H9 (cell line): ENCODE data around the gene LMF1. TPM values are rescaled to one million over a fixed set of nuclear protein-coding genes. Genes with fewer than 3 reads are reported as not detected.

ENCODE experiments used
- DNase-seq: peaks from one replicate; pipeline ENCODE4 v3.0.0-alpha.2; 2017
- H2AFZ ChIP-seq: one replicate; pipeline ENCODE4 v1.6.1; 2013; ENCODE audit warnings: mild to moderate bottlenecking, low read length, control low read depth, moderate library complexity
- H2AK5ac ChIP-seq: 2 replicates; pipeline ENCODE4 v1.6.1; 2013; ENCODE audit warnings: low read length, control low read depth, mixed read lengths; ENCODE audit not compliant: insufficient read length
- H2BK120ac ChIP-seq: one replicate; pipeline ENCODE4 v1.6.1; 2013; ENCODE audit warnings: low read depth, mild to moderate bottlenecking, low read length, control low read depth, inconsistent platforms; ENCODE audit not compliant: poor library complexity, severe bottlenecking
- H2BK12ac ChIP-seq: 2 replicates; pipeline ENCODE4 v1.6.1; 2013; ENCODE audit warnings: low read length, control low read depth, mixed read lengths, low read depth; ENCODE audit not compliant: insufficient read length
- H2BK15ac ChIP-seq: 2 replicates; pipeline ENCODE4 v1.6.1; 2013; ENCODE audit warnings: low read depth, low read length, control low read depth
- H2BK20ac ChIP-seq: one replicate; pipeline ENCODE4 v1.6.1; 2013; ENCODE audit warnings: low read depth, mild to moderate bottlenecking, low read length, control low read depth, inconsistent platforms; ENCODE audit not compliant: poor library complexity, severe bottlenecking
- H2BK5ac ChIP-seq: 2 replicates; pipeline ENCODE4 v1.6.1; 2013; ENCODE audit warnings: low read length, control low read depth, mixed read lengths; ENCODE audit not compliant: insufficient read length
- H3K14ac ChIP-seq: 2 replicates; pipeline ENCODE4 v1.6.1; 2013; ENCODE audit warnings: low read length, control low read depth; ENCODE audit not compliant: insufficient read depth
- H3K18ac ChIP-seq: 2 replicates; pipeline ENCODE4 v1.6.1; 2013; ENCODE audit warnings: low read depth, mild to moderate bottlenecking, mixed read lengths, low read length, control low read depth; ENCODE audit not compliant: insufficient read length
- H3K23ac ChIP-seq: 2 replicates; pipeline ENCODE4 v1.6.1; 2013; ENCODE audit warnings: low read length, control low read depth, mixed read lengths, low read depth; ENCODE audit not compliant: insufficient read length
- H3K23me2 ChIP-seq: 2 replicates; pipeline ENCODE4 v1.6.1; 2013; ENCODE audit warnings: low read depth, mild to moderate bottlenecking, mixed read lengths, low read length, control low read depth; ENCODE audit not compliant: insufficient read length, poor library complexity, severe bottlenecking
- H3K27ac ChIP-seq: 2 replicates; pipeline ENCODE4 v1.5.1; 2013; ENCODE audit warnings: low read length, control low read depth, mixed read lengths, low read depth; ENCODE audit not compliant: insufficient read length
- H3K27me3 ChIP-seq: 2 replicates; pipeline ENCODE4 v1.6.1; 2013; ENCODE audit warnings: low read length, control low read depth, inconsistent platforms; ENCODE audit not compliant: insufficient read depth
- H3K4ac ChIP-seq: 2 replicates; pipeline ENCODE4 v1.6.1; 2013; ENCODE audit warnings: low read depth, mild to moderate bottlenecking, control low read depth, inconsistent platforms, low read length, moderate library complexity
- H3K4me1 ChIP-seq: 2 replicates; pipeline ENCODE4 v1.6.1; 2013; ENCODE audit warnings: low read length, control low read depth, inconsistent platforms; ENCODE audit not compliant: insufficient read depth
- H3K4me2 ChIP-seq: 2 replicates; pipeline ENCODE4 v1.6.1; 2013; ENCODE audit warnings: low read length, control low read depth, mixed read lengths; ENCODE audit not compliant: insufficient read length, insufficient read depth
- H3K56ac ChIP-seq: 2 replicates; pipeline ENCODE4 v1.6.1; 2013; ENCODE audit warnings: low read depth, mild to moderate bottlenecking, mixed read lengths, low read length, control low read depth; ENCODE audit not compliant: insufficient read length
- H3K79me1 ChIP-seq: 2 replicates; pipeline ENCODE4 v1.6.1; 2013; ENCODE audit warnings: low read depth, mild to moderate bottlenecking, moderate library complexity, low read length, control low read depth, inconsistent platforms; ENCODE audit not compliant: insufficient read depth, poor library complexity, severe bottlenecking
- H3K79me2 ChIP-seq: 2 replicates; pipeline ENCODE4 v1.6.1; 2013; ENCODE audit warnings: low read length, control low read depth, inconsistent platforms; ENCODE audit not compliant: insufficient read depth
- H3K9ac ChIP-seq: 2 replicates; pipeline ENCODE4 v1.6.1; 2013; ENCODE audit warnings: low read length, control low read depth, mixed read lengths; ENCODE audit not compliant: insufficient read length; ENCODE audit errors: extremely low read depth
- H3K9me3 ChIP-seq: one replicate; pipeline ENCODE4 v1.6.1; 2013; ENCODE audit warnings: low read depth, low read length, inconsistent platforms; ENCODE audit not compliant: control insufficient read depth
- H3T11ph ChIP-seq: one replicate; pipeline ENCODE4 v1.6.1; 2013; ENCODE audit warnings: mild to moderate bottlenecking, low read length, control low read depth, inconsistent platforms
- H4K20me1 ChIP-seq: one replicate; pipeline ENCODE4 v1.6.1; 2013; ENCODE audit not compliant: control insufficient read depth, insufficient read length, insufficient read depth
- H4K5ac ChIP-seq: 2 replicates; pipeline ENCODE4 v1.6.1; 2013; ENCODE audit warnings: low read depth, mild to moderate bottlenecking, mixed read lengths, low read length, control low read depth; ENCODE audit not compliant: insufficient read length
- H4K8ac ChIP-seq: replicated peaks from 2 replicates; pipeline ENCODE4 v1.6.1; 2013; ENCODE audit warnings: low read length, control low read depth, mixed read lengths, low read depth; ENCODE audit not compliant: insufficient read length
- H4K91ac ChIP-seq: 2 replicates; pipeline ENCODE4 v1.6.1; 2013; ENCODE audit warnings: low read depth, mild to moderate bottlenecking, moderate library complexity, mixed read lengths, low read length, control low read depth; ENCODE audit not compliant: insufficient read length
- H3K27ac Mint-ChIP-seq, 3 experiments: 2 replicates in 2 of 3; 3 replicates in 1 of 3; pipeline ENCODE4 v1.8.0; 2020 to 2021; ENCODE audit warnings: mixed read lengths in 3 of 3, mild to moderate bottlenecking in 1 of 3, moderate library complexity in 1 of 3
- H3K27me3 Mint-ChIP-seq: 2 replicates; pipeline ENCODE4 v1.8.0; 2021; ENCODE audit warnings: low read depth, mild to moderate bottlenecking, moderate library complexity, mixed read lengths
- H3K36me3 Mint-ChIP-seq, 3 experiments: 2 replicates in 2 of 3; 3 replicates in 1 of 3; pipeline ENCODE4 v1.8.0; 2020 to 2021; ENCODE audit warnings: low read depth in 3 of 3, mixed read lengths in 3 of 3; ENCODE audit not compliant: insufficient read depth in 1 of 3
- H3K4me1 Mint-ChIP-seq, 2 experiments: 2 replicates each; pipeline ENCODE4 v1.8.0; 2020; ENCODE audit warnings: mixed read lengths in 2 of 2
- H3K4me3 Mint-ChIP-seq, 2 experiments: 2 replicates in 1 of 2; 3 replicates in 1 of 2; pipeline ENCODE4 v1.8.0; 2020 to 2021; ENCODE audit warnings: mild to moderate bottlenecking in 2 of 2, mixed read lengths in 2 of 2, moderate library complexity in 1 of 2
- H3K9me3 Mint-ChIP-seq, 2 experiments: 2 replicates in 1 of 2; 3 replicates in 1 of 2; pipeline ENCODE4 v1.8.0; 2020; ENCODE audit warnings: mild to moderate bottlenecking in 2 of 2, mixed read lengths in 2 of 2, moderate library complexity in 1 of 2
- WGBS: extraction: QIAGEN DNeasy Blood & Tissue Kit; methylation state at CpG from one replicate; pipeline ENCODE4 v1.1.7; 2013; ENCODE audit warnings: missing lambda C conversion rate, low lambda C conversion rate, mixed read lengths; ENCODE audit not compliant: insufficient read length; ENCODE audit errors: extremely low coverage; 5-methylcytosine and 5-hydroxymethylcytosine counted together
- total RNA-seq: library from RNA; stranded (reverse); gene quantifications from 2 replicates; pipeline ENCODE4 v1.2.1, GENCODE V29; 2021
- TF ChIP-seq, protein P1 (sequence below): fragments of 200-600 bp; sonication (generic); conservative IDR thresholded peaks from 3 replicates; pipeline ENCODE4 v1.8.0; 2021; ENCODE audit warnings: antibody characterized with exemption, mild to moderate bottlenecking

LMF1 gene
- total RNA-seq, 1 experiment from 2014 or later = 7.1 TPM

DNA sequence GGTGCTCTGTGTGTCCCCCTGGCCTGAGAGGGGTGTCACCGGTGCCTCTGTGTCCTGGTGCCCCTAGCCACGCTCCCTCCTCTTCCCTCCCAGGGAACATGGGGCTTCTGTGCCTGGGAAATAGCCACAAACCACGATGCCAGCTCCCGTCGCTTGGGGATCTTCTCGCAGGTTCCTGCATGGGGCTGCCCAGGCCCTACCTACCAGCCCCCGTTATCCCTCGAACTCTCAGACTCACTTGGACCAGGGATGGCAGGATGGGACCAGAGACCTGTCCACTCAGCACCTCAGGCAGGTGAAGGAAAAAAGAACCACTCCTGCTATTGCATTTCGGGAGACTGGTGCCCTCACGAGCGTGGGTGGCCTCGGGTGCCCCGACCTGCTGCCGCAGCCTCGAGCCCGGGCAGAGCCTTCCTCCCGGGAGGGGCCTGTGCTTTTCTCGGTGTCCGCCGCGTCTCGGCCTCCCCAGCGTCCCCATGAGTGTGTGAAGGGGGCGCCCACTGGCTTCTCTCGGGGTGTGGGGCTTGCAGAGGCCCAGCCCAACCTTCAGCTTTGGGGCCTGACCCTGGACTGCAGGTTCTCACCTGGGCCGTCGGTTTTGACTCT, 129.2 kb downstream of the LMF1 start:
- Histone ChIP-seq H2BK5ac (no peak overlapping the region), H3K27ac (no peak overlapping the region), H3K4ac (no peak overlapping the region), H4K91ac (no peak overlapping the region), H4K8ac (no peak overlapping the region), H3K4me1 (no peaks in the 10 kb centered on the region), H4K20me1 (no peaks in the 10 kb centered on the region), H3K4me2 (no peak overlapping the region), H3K9ac (no peak overlapping the region), H3K9me3 (no peaks in the 10 kb centered on the region), H3K27me3 (no peaks in the 10 kb centered on the region), H3K18ac (no peak overlapping the region), H3K56ac (no peak overlapping the region), H2BK120ac (no peak overlapping the region), H3T11ph (no peak overlapping the region), H3K14ac (no peak overlapping the region; the same call in 1 of the 2 replicates), H2BK20ac (no peak overlapping the region), H2AK5ac (no peak overlapping the region), H3K23me2 (no peaks in the 10 kb centered on the region), H2BK15ac (no peak overlapping the region), H2AFZ (no peak overlapping the region), H3K23ac (no peak overlapping the region), H3K79me2 (no peaks in the 10 kb centered on the region), H2BK12ac (no peak overlapping the region), H4K5ac (no peak overlapping the region), H3K79me1 (no peaks in the 10 kb centered on the region)
- Mint-ChIP-seq H3K27ac (no peak overlapping the region), H3K4me1 (peaks cover 2 to 3% of the 10 kb centered on the region in 2 experiments; a peak in 2 of 4 replicates), H3K27me3 (peaks cover 9% of the 10 kb centered on the region), H3K36me3 (peaks cover 0 to 5% (median 0%) of the 10 kb centered on the region in 3 experiments; a peak in 1 of 7 replicates), H3K9me3 (peaks cover 10 to 15% of the 10 kb centered on the region in 2 experiments), H3K4me3 (no peak overlapping the region)
- DNase-seq = no peak
- no CpG with 5 or more reads among the region's 27 CpGs for WGBS
- TF ChIP-seq, protein P1, sequence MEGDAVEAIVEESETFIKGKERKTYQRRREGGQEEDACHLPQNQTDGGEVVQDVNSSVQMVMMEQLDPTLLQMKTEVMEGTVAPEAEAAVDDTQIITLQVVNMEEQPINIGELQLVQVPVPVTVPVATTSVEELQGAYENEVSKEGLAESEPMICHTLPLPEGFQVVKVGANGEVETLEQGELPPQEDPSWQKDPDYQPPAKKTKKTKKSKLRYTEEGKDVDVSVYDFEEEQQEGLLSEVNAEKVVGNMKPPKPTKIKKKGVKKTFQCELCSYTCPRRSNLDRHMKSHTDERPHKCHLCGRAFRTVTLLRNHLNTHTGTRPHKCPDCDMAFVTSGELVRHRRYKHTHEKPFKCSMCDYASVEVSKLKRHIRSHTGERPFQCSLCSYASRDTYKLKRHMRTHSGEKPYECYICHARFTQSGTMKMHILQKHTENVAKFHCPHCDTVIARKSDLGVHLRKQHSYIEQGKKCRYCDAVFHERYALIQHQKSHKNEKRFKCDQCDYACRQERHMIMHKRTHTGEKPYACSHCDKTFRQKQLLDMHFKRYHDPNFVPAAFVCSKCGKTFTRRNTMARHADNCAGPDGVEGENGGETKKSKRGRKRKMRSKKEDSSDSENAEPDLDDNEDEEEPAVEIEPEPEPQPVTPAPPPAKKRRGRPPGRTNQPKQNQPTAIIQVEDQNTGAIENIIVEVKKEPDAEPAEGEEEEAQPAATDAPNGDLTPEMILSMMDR = no peak
